Natural killer cell (primary cell): Measurements from ENCODE around the gene FLII. TPM values are rescaled to one million over a fixed set of nuclear protein-coding genes. Genes with fewer than 3 reads are reported as not detected.
A peak's percentile ranks its signal among the peaks of the same experiment; 100 is the strongest.

Experiments used
- ATAC-seq, 3 donors: fragments of 150-1000 bp in 2 of 3; fragments of 200-7000 bp in 1 of 3; cut with Tn5 transposase; 1 replicate in 1 of 3; 2 replicates in 2 of 3; pipeline ENCODE4 v1.10.0; 2021; ENCODE audit warnings: mild to moderate bottlenecking in 2 of 3, moderate library complexity in 2 of 3
- DNase-seq, 2 donors: peaks; one replicate each; pipeline versions ENCODE4 v3.0.0 to v3.0.0-alpha.2; 2013 to 2021; ENCODE audit warnings: mixed read lengths in 1 of 2
- H3K27ac ChIP-seq: one replicate; pipeline ENCODE4 v1.5.1; 2013; ENCODE audit warnings: mild to moderate bottlenecking, low read length
- H3K27me3 ChIP-seq: one replicate; pipeline ENCODE4 v1.6.1; 2013; ENCODE audit warnings: low read length; ENCODE audit not compliant: control insufficient read depth, insufficient read depth
- H3K36me3 ChIP-seq: one replicate; pipeline ENCODE4 v1.6.1; 2013; ENCODE audit warnings: low read length; ENCODE audit not compliant: control insufficient read depth, insufficient read depth
- H3K4me1 ChIP-seq: one replicate; pipeline ENCODE4 v1.6.1; 2013; ENCODE audit warnings: low read length; ENCODE audit not compliant: control insufficient read depth, insufficient read depth
- H3K4me3 ChIP-seq: one replicate; pipeline ENCODE4 v1.5.1; 2013; ENCODE audit warnings: low read length
- H3K9me3 ChIP-seq: one replicate; pipeline ENCODE4 v1.6.1; 2013; ENCODE audit warnings: low read length; ENCODE audit not compliant: control insufficient read depth, insufficient read depth
- H3K27ac Mint-ChIP-seq, 2 donors: one replicate each; pipeline ENCODE4 v1.8.0; 2022; ENCODE audit warnings: mild to moderate bottlenecking in 2 of 2, mixed read lengths in 2 of 2, moderate library complexity in 1 of 2
- H3K27me3 Mint-ChIP-seq, 2 donors: one replicate each; pipeline ENCODE4 v1.8.0; 2022; ENCODE audit warnings: low read depth in 2 of 2, mixed read lengths in 2 of 2
- H3K36me3 Mint-ChIP-seq: one replicate; pipeline ENCODE4 v1.8.0; 2022; ENCODE audit warnings: mixed read lengths
- H3K4me1 Mint-ChIP-seq, 2 donors: one replicate each; pipeline ENCODE4 v1.8.0; 2022; ENCODE audit warnings: mixed read lengths in 2 of 2
- H3K4me3 Mint-ChIP-seq: one replicate; pipeline ENCODE4 v1.8.0; 2022; ENCODE audit warnings: mild to moderate bottlenecking, moderate library complexity, mixed read lengths
- H3K9me3 Mint-ChIP-seq, 2 donors: one replicate each; pipeline ENCODE4 v1.8.0; 2022; ENCODE audit warnings: mixed read lengths in 2 of 2
- WGBS: methylation state at CpG from one replicate; pipeline ENCODE4 v1.1.7; 2013; ENCODE audit warnings: missing lambda C conversion rate; ENCODE audit not compliant: insufficient coverage; 5-methylcytosine and 5-hydroxymethylcytosine counted together
- intact Hi-C: fragments of 100-400 bp; cut with micrococcal nuclease; formaldehyde crosslinking; loops from one replicate; pipeline ENCODE4 v1.14.2; 2022
- total RNA-seq, 4 donors: library from RNA; stranded (reverse); fragments of 120-200 nt in 1 of 4; gene quantifications; one replicate each; pipeline versions ENCODE4 v1.2.3 to v1.2.4, GENCODE V29; 2013 to 2022
- TF ChIP-seq, protein P1 (sequence below): fragments of 200-600 bp; IDR thresholded peaks from one replicate; pipeline ENCODE4 v1.8.0; 2022; ENCODE audit warnings: antibody characterized with exemption

The FLII gene
- total RNA-seq, 3 donors from 2014 or later (not counting 1 experiment from before 2014, with no cell fraction given) = 286 to 342 (median 327) TPM

DNA sequence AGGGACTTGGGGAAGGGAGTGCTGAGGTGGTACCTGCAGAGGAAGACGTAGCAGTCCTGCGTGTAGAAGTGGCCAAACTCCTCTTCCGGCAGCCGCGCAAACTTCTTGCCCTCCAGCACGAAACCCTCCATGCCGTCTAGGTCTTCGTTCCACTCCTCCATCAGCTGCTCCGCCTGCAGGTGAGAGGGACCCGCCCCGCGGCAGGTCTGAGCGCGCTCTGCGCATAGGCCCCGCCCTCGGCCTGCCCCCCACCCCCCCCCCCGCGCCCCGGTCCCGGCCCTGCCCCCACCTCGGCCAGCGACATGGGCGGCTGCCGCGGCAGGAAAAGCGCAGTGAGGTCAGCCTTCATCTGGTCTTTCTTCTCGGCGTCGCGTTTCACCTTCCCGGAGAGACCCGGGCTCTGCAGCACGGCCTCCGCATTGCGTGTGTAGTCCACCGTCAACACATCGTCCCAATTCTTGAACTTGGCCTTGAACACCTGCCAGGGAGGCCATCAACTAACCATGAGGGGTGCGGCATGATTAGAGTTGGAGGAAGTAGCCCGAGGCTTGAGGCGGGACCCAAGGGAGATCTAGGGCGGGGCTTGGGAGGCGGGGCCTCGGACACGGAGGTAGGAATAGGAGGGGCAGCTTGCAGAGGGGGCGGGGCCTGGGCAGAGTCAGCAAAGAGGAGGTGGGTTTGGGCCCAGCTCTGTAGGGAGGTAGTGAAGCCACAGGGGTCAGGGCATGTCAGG, 11.5 kb downstream of the FLII start:
- peak in 1 of 2 donors; percentile 44 for DNase-seq
- Mint-ChIP-seq H3K9me3 (no peaks in the 10 kb centered on the region), H3K27me3 (no peaks in the 10 kb centered on the region), H3K4me3 (no peak overlapping the region), H3K4me1 (peaks cover 4 to 5% of the 10 kb centered on the region in 2 donors), H3K36me3 (peaks cover 6% of the 10 kb centered on the region), H3K27ac (no peak overlapping the region)
- peaks cover 59% of the 10 kb centered on the region for H3K36me3 ChIP-seq
- no peaks in the 10 kb centered on the region for H3K27me3 ChIP-seq
- WGBS = 93% methylated on average over 42 of the region's 46 CpGs
- intact Hi-C loops = no loop called here
- ATAC-seq = peak in 1 of 3 donors; percentile 26
- H3K27ac ChIP-seq = no peak overlapping the region
- H3K4me3 ChIP-seq = no peak overlapping the region
- TF ChIP-seq, protein P1, sequence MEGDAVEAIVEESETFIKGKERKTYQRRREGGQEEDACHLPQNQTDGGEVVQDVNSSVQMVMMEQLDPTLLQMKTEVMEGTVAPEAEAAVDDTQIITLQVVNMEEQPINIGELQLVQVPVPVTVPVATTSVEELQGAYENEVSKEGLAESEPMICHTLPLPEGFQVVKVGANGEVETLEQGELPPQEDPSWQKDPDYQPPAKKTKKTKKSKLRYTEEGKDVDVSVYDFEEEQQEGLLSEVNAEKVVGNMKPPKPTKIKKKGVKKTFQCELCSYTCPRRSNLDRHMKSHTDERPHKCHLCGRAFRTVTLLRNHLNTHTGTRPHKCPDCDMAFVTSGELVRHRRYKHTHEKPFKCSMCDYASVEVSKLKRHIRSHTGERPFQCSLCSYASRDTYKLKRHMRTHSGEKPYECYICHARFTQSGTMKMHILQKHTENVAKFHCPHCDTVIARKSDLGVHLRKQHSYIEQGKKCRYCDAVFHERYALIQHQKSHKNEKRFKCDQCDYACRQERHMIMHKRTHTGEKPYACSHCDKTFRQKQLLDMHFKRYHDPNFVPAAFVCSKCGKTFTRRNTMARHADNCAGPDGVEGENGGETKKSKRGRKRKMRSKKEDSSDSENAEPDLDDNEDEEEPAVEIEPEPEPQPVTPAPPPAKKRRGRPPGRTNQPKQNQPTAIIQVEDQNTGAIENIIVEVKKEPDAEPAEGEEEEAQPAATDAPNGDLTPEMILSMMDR = no peak
- H3K9me3 ChIP-seq = no peaks in the 10 kb centered on the region
- no peaks in the 10 kb centered on the region for H3K4me1 ChIP-seq

DNA sequence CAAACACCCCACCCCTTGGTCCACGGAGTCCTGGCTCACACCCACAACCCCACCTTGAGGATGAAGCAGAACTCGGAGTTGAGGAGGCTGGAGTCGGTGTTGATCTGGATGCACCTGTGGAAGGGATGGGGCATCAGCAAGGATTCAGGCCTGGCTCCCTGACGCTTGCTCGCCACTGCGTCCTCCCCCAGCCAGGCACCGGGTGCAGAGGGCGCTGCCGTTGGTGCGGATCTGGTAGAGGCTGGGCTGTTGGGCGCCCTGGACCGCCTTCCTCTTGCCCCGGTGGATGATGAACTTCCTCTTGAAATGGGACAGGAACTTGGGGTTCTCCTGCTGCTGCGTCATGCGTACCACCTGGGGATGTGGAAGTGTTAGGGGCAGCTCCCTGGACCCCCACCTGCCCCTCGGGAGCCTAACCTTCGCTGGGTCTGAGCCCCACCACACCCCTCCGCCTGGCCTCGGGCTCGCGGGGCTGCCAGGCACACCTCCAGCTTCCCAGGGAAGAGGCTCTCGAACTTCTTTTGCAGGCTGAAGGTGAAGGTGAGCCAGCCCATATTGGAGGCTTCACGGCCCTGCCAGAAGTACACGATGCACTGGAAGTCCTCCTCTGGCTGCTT, 12.3 kb downstream of the FLII start:
- H3K27ac ChIP-seq = no peak overlapping the region
- no peaks in the 10 kb centered on the region for H3K4me1 ChIP-seq
- H3K4me3 ChIP-seq = no peak overlapping the region
- TF ChIP-seq, protein P1 = no peak
- intact Hi-C loops = no loop called here
- ATAC-seq = no peak
- Mint-ChIP-seq H3K9me3 (no peaks in the 10 kb centered on the region), H3K36me3 (peaks cover 6% of the 10 kb centered on the region), H3K4me3 (no peak overlapping the region), H3K27ac (no peak overlapping the region), H3K27me3 (no peaks in the 10 kb centered on the region), H3K4me1 (peaks cover 4 to 5% of the 10 kb centered on the region in 2 donors)
- H3K27me3 ChIP-seq = no peaks in the 10 kb centered on the region
- no peak for DNase-seq
- WGBS = 95% methylated on average over 24 of the region's 24 CpGs
- H3K9me3 ChIP-seq = no peaks in the 10 kb centered on the region
- H3K36me3 ChIP-seq = peaks cover 54% of the 10 kb centered on the region

DNA sequence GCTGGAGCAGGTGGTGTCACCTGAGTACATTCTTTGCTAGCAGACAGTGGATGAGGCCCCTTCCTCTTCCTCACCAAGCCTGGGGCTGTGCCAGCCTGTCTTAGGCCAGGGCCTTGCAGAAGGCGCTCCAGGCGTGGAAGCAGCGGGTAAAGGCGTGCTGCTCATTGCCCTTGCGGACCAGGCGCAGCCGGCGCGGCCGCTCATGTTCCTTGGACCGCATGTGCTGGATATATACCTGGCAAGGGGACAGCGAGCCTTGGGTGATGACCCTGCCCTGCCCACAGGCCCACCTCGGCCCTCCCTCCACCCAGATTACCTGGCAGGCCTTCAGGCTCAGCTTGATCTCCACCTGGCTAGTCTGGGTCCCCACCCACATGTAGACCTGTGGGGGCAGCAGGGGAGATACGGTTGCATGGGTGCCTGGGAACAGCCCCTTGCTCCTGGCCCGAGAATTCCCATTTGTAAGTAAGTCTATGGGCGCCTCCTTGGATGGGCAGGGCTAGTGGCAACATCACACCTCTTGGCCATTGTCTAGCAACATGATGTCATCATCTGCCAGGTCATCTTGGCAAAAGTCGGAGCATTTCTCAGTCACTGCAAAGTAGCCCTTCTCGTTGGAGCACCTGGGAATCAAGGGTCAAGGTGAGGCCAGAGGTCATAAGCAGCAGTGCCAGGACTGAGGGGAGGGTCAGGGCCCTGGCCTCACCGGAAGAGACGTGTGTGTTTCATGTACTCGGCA, 13.3 kb downstream of the FLII start:
- Histone ChIP-seq H3K27me3 (no peaks in the 10 kb centered on the region), H3K4me1 (no peaks in the 10 kb centered on the region), H3K4me3 (no peak overlapping the region), H3K27ac (no peak overlapping the region), H3K36me3 (peaks cover 44% of the 10 kb centered on the region), H3K9me3 (no peaks in the 10 kb centered on the region)
- DNase-seq = no peak
- intact Hi-C loops = no loop called here
- 93% methylated on average over 21 of the region's 21 CpGs for WGBS
- Mint-ChIP-seq H3K27ac (no peak overlapping the region), H3K9me3 (no peaks in the 10 kb centered on the region), H3K27me3 (no peaks in the 10 kb centered on the region), H3K36me3 (peaks cover 6% of the 10 kb centered on the region), H3K4me3 (no peak overlapping the region), H3K4me1 (peaks cover 4 to 5% of the 10 kb centered on the region in 2 donors)
- no peak for ATAC-seq
- TF ChIP-seq, protein P1 = no peak
